Smooth muscle cell of the brain vasculature (primary cell): ENCODE results near the gene TNS3.

ENCODE experiments used
- DNase-seq: peaks from one replicate; pipeline ENCODE4 v3.0.0-alpha.2; 2012; ENCODE audit warnings: low read depth, low spot score

The TNS3 gene

GRCh38 chr7:47506382-47507339, 75.2 kb downstream of the TNS3 start:
- DNase-seq, result no peak

- no peak for DNase-seq
Measured at GRCh38 chr7:47505312-47506007, 76.5 kb downstream of the TNS3 start.

GRCh38 chr7:47504551-47505311, 77.2 kb downstream of the TNS3 start:
- DNase-seq, result no peak

- DNase-seq, result no peak
Measured at GRCh38 chr7:47503281-47503680, 78.6 kb downstream of the TNS3 start.

- no peak for DNase-seq
Measured at GRCh38 chr7:47502240-47502877, 79.6 kb downstream of the TNS3 start.

GRCh38 chr7:47501406-47501805, 80.5 kb downstream of the TNS3 start:
- DNase-seq, result no peak

- DNase-seq, result no peak
Measured at GRCh38 chr7:47500103-47500563, 81.8 kb downstream of the TNS3 start.

- no peak for DNase-seq
Measured at GRCh38 chr7:47498229-47499056, 83.5 kb downstream of the TNS3 start.

- DNase-seq, result no peak
Measured at GRCh38 chr7:47497367-47498096, 84.4 kb downstream of the TNS3 start.

- no peak for DNase-seq
Measured at GRCh38 chr7:47496666-47497065, 85.2 kb downstream of the TNS3 start.

- no peak for DNase-seq
Measured at GRCh38 chr7:47496056-47496665, 85.8 kb downstream of the TNS3 start.

GRCh38 chr7:47493976-47494911, 87.7 kb downstream of the TNS3 start:
- no peak for DNase-seq

GRCh38 chr7:47492716-47493325, 89.1 kb downstream of the TNS3 start:
- DNase-seq, result no peak

- DNase-seq, result no peak
Measured at GRCh38 chr7:47490501-47491265, 91.2 kb downstream of the TNS3 start.

GRCh38 chr7:47489624-47490023, 92.3 kb downstream of the TNS3 start:
- no peak for DNase-seq

- no peak for DNase-seq
Measured at GRCh38 chr7:47488969-47489342, 93.0 kb downstream of the TNS3 start.
